Stimulated activated CD4-positive, alpha-beta T cell treated with anti-CD3 and anti-CD28 coated beads, TNF-alpha, amount 100 ng/mL, for 48 hours (primary cell): ENCODE results near the gene CHRNA4.

Experiments used
- DNase-seq, 3 donors: peaks; one replicate each; pipeline ENCODE4 v3.0.0-alpha.2; 2020; ENCODE audit warnings: low read depth in 3 of 3

The CHRNA4 gene

GRCh38 chr20:63377951-63378381 lies 16.8 kb upstream of the CHRNA4 start:
- no peak for DNase-seq

- DNase-seq: no peak
Observed at GRCh38 chr20:63377256-63377941, 16.2 kb upstream of the CHRNA4 start.

DNA sequence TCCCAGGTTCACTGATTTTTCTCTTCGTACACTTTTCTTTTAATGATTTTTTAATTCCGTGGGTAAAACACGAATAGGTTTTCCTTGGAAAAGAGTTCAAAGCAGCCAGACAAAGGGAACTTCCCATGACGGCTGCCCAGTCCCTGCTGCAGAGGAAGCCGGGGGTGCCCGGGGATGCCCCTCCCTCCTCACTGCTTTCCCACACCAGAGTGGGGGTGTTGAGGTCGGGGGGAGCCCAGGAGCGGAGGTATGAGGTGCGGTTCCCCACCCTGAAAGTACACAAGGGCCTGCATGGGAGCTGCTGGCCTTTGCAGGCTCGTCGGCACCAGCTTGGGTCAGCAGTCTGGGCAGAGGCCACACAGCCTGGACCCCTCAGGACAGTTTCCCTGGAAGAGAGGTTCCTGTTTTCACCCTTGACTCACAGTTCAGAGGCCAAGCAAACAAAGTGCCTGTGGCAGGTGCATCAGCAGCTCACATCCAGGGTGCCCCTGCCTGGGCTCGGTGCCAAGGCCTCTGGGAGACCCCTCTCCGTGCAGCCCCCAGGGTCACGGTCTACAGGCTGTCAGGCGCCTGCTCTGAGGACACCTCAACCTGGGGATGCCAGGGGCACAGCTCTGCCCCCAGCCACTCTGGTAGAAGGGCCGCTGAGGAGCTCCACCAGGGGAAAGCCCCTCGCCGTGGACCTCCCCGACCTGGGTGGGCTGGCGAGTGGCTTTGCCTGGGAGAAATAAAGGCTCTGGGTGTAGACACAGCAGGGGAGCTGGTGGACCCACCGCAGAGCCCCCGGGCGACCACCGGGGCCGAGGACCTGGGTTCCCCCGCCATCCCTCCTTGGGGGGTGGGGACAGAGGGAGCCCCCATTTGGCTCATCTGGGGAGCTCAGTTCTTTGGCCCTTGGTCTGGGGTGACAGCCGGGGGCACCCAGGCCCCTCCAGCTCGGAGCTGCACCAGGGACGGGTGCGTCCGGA lies 15.4 kb upstream of the CHRNA4 start:
- no peak for DNase-seq

GRCh38 chr20:63375438-63375837 lies 14.3 kb upstream of the CHRNA4 start:
- no peak for DNase-seq

DNA sequence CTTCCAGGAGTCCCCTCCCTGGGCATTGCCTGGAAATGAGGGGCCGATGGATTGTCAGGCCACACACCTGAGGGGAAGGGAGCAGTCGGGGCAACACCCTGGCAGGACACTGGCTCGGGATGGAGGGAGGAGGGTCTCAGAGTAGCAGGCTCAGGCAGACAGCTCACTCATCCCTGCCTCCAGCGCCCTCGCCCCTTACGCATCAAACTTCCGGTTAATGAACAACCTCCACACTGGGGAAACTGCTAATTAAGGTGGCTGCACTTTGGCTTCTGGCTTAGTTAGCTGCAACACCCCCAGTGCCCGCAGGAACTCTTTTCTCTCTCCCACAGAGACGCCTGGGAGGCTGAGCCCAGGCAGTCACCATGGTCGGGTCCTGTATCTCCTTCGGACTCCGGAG lies 13.4 kb upstream of the CHRNA4 start:
- DNase-seq: no peak

- DNase-seq: no peak
Observed at GRCh38 chr20:63373996-63374395, 12.8 kb upstream of the CHRNA4 start.

DNA sequence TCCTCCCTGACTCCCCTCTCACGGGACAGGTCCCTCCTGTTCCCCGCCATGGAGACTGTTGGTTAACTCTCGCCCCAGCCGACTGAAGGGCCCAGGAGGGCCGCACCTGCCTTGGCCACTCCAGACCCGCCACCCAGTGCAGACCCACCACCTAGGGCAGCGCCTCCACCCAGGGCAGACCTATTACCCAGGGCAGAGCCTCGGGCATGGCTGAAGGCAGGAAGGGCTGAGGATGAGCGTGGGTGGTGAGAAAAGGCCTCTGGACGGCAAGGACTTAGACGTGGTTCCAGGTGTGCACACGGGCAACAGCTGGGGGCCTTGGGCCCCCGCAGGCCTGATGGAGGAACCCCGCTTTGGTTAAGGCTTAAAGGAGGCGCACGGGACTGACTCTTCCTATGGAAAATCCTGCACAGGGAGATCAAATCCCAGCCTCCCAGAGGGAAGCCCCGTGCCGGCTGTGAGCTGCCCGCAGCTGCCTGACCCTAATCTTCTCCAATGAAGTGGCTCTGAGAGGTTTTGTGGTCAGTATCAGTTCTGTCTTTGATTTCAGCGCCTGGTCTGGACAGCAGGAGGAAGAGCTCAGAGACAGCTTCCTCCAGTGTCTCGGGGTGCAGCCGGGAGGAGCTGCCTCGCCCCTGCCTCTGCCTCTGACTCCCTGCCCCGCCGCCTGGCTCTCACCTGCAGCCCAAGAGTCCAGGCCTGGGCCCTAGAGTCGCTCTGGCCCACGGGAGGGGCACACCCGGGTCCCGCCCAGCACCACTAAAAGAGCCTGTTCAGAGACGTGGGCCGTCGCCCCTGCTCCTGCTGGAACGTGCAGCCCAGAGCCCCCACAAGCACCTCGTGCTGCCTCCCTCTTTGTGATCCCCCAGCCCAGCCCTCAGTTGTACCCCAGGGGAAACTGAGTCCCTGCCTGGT lies 12.1 kb upstream of the CHRNA4 start:
- no peak for DNase-seq

DNA sequence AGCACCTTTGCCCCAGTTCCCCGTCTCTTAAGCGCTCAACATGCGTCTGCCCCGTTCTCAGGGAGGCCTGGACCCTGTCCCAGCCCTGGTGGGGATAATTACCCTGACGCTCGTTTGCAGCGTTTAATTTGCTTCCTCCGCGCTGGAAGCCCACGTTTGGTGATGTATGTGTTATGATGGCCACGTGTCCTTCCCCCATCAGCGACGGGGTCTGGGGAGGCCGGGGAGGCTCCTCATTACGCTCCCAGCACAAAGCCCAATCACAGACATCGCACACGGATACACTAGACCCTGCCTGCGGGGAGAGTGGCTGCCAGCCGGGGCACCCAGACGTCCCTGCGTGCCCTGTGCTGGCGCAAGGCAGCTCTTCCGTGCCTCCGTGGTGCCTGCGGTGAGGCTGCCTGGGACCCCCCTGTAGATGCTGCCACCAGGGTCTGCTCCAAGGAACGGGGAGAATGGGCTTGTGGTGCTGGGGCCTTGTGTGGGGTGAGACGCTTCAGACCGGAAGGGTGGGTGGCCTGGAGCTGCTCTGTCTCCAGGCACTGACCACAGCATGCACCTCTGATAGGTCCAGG lies 10.2 kb upstream of the CHRNA4 start:
- no peak for DNase-seq

- no peak for DNase-seq
Observed at GRCh38 chr20:63370618-63371187, 9.6 kb upstream of the CHRNA4 start.

- DNase-seq: no peak
Observed at GRCh38 chr20:63369724-63370617, 8.8 kb upstream of the CHRNA4 start.

GRCh38 chr20:63369024-63369530 lies 7.9 kb upstream of the CHRNA4 start:
- no peak for DNase-seq

DNA sequence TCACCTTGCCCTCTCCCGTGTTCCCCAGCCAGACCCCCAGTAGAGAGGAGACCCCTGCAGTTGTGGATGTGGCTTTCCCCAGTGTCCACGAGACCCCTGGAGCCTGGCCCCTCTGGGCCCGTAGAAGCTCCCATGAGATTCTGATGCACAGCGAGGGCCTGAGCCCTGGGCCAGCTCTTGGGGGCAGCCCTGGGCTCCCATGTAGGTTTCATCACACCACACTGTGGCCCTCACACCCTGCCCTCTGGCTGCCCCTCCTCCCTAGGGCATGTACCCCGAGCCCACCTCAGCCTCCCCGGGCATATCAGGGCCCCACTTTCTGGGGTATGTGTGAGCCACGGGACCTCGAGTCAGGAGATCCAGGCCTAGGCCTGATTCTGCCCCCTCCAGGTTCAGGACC lies 7.0 kb upstream of the CHRNA4 start:
- no peak for DNase-seq

DNA sequence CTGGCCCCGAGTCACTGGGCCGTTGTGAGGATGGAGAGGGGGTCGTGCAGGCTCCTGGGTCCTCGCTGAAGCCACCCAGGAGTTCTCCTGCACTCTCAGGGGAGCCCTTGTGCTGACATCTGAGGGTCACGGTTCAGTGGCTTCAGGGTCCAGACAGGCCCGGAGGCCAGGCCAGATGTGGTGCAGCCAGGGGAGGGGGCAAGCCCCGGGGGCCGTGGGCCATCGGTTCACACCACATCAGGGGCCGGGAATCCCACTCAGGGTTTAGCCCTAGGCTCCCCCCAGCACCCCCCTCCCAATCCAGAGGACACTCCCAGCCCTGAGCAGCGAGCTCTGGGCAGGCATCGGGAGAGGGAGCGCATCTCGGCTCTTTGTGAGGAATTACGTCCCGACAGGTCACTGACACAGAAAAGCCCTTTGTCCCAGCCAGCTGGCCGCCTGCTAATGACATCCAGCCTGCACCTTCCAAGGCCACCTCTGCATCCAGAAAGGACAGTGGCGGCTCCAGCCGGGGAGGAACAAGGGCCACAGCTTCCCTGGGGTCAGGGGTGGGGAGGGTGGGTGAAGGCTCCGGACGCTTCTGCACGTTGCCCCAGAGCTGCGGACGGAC lies 6.4 kb upstream of the CHRNA4 start:
- no peak for DNase-seq

DNA sequence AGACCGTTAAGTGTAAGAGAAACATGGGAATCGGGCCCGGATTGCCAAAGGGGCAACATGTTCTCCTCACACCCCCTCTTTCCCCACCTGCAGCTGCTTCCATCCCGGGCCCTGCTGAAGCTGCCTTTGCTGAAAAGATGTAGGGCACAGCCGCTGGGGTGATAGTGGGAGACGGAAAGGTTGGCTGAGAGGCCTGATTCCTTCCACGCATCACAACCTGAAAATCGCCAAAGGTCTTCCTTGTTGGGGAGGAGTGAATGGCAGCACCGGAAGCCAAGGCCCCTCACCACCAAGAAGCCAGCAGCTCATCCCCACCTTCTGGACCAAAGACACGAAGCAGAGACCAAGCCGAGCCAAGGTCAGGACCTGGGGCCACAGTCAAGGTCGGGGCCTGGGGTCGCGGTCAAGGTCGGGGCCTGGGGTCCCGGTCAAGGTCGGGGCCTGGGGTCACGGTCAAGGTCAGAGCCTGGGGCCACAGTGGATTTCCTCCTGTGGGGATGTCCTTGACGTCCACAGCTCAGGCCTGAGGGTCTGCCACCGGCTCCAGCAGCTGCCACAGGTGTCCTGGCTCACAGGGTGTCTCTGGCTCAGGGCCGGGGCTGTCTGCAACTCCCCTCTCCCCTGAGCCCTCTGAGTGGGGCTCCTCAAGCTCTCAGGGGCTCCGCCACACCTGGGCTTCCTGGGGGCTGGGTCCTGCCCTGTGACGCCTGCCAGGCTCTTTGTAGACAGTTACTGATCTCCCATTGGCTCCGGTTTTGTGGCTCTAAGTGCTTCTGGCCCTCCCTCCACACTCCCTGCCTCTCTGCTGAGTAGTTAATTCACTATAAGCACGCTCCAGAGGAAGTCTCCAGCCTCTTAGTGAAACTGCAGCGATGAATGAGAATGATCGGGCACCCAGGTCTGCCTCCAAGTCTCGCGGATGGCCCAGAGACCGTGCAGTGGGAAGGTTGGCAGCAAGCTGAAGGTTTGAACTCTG lies 5.5 kb upstream of the CHRNA4 start:
- DNase-seq: no peak

DNA sequence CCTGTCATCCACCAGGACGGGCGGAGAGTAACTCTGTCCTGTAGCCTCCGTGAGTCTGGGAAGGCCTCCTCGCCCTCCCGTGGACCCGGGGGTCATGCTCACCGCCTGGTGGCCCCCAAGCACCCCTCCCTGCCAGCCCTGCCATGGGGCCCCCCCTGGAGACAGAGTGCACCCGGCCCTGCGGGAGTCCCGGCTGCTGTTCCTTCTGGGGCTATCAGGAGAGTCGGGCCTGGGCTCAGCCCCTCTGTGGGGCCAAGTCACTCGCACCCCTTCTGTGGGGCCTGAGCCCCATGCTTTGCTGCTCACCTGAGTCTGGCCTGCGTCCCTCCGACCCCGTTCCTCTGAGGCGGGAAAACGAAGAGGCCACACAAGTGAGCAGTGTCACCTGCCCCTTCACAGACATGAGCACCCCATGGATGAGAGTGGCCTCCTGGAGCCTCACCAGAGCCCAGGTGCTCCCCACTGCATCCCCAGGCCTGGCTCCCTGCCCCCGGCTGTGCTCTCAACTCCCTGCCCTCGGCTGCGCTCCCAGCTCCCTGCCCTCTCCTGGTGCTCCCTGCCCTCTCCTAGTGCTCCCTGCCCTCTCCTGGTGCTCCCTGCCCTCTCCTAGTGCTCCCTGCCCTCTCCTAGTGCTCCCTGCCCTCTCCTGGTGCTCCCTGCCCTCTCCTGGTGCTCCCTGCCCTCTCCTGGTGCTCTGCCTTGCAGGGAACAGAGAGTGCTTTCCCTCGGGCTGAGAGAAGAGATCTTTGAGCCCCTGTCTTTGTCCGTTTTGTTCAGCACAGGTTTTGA lies 4.6 kb upstream of the CHRNA4 start:
- no peak for DNase-seq

DNA sequence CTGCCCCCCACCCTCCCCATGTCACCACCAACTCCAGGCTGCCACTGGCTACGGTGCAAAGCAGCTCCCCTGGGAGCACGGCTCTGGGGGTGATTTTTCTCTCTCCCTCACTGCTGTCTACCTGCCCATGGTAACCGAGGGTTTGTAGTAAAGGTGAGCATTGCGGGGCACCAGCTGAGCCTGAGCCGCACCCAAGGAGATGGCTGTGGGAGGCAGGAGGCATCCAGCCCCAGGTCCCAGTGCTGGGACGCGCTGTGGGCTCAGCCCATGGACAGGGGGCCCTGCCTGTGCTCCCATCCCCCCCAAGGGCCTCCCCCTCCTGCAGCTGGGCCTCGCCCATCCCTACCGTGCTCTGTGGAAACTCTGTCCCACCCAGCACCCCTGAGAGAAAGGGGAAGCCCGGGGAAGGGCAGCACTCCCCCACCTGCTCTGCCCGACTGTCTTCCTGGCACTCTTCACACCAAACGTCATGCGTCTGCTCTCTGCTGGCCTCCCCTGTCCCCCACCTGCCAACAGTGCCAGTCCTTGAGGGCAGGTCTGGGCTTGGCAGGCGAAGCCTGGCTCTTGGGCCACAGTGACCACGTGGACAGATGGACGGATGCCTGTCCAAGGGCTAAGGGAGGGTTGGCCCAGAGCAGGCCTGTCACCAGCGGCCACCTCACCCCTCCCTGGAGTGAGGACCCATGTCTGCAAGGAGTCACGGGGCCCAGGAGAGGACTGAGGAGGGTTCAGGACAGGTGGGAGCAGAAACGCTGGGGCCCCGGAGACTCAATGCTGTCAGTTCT lies 3.8 kb upstream of the CHRNA4 start:
- no peak for DNase-seq
